Loucy (cell line): ENCODE measurements around the gene RSRC2.
"Not testable (repeated sequence)": the region's sequence is repeated elsewhere in the genome, so short reads cannot be mapped to it uniquely, and the experiment has no call there.

Source experiments
- H2AFZ ChIP-seq: fragments of 200-600 bp; sonication (generic); 2 replicates; pipeline ENCODE4 v1.6.0; 2016; ENCODE audit warnings: antibody characterized with exemption, mild to moderate bottlenecking, low read length, moderate library complexity
- H3F3A ChIP-seq: fragments of 200-600 bp; 2 replicates; pipeline ENCODE4 v1.6.0; 2016; ENCODE audit warnings: antibody characterized with exemption, low read depth, mild to moderate bottlenecking
- H3K27me3 ChIP-seq: fragments of 200-600 bp; sonication (generic); 2 replicates; pipeline ENCODE4 v1.6.1; 2014; ENCODE audit warnings: low read length, mild to moderate bottlenecking; ENCODE audit not compliant: insufficient read depth, poor library complexity, severe bottlenecking
- H3K36me3 ChIP-seq: fragments of 200-600 bp; sonication (generic); 2 replicates; pipeline ENCODE4 v1.6.1; 2016; ENCODE audit warnings: low read length; ENCODE audit not compliant: insufficient read depth
- H3K4me1 ChIP-seq: fragments of 200-600 bp; sonication (generic); 2 replicates; pipeline ENCODE4 v1.5.1; 2014; ENCODE audit warnings: low read length, mild to moderate bottlenecking; ENCODE audit not compliant: insufficient read depth, poor library complexity, severe bottlenecking
- H3K4me2 ChIP-seq: fragments of 200-600 bp; sonication (generic); 2 replicates; pipeline ENCODE4 v1.6.0; 2014; ENCODE audit warnings: antibody characterized with exemption, low read length, low read depth, mild to moderate bottlenecking; ENCODE audit not compliant: poor library complexity, severe bottlenecking
- H3K4me3 ChIP-seq: fragments of 200-600 bp; sonication (generic); 2 replicates; pipeline ENCODE4 v1.5.1; 2014; ENCODE audit warnings: low read length, mild to moderate bottlenecking, mixed read lengths; ENCODE audit not compliant: poor library complexity, severe bottlenecking
- H3K79me2 ChIP-seq: fragments of 200-600 bp; sonication (generic); 2 replicates; pipeline ENCODE4 v1.6.1; 2014; ENCODE audit warnings: low read length; ENCODE audit not compliant: insufficient read depth
- H3K9ac ChIP-seq: fragments of 200-600 bp; sonication (generic); 2 replicates; pipeline ENCODE4 v1.6.0; 2014; ENCODE audit warnings: mild to moderate bottlenecking, low read depth, low read length, moderate library complexity; ENCODE audit not compliant: poor library complexity, severe bottlenecking
- H3K9me2 ChIP-seq: fragments of 200-600 bp; sonication (generic); replicated peaks from 2 replicates; pipeline ENCODE4 v1.6.1; 2016; ENCODE audit warnings: low read depth, low read length, mixed read lengths
- H3K9me3 ChIP-seq: fragments of 200-600 bp; sonication (generic); 2 replicates; pipeline ENCODE4 v1.6.1; 2014; ENCODE audit warnings: mild to moderate bottlenecking, antibody characterized with exemption, low read length, low read depth; ENCODE audit not compliant: insufficient read depth
- H4K20me1 ChIP-seq: fragments of 200-600 bp; sonication (generic); 2 replicates; pipeline ENCODE4 v1.6.0; 2014; ENCODE audit warnings: antibody characterized with exemption, low read length, mild to moderate bottlenecking; ENCODE audit not compliant: insufficient read depth, poor library complexity, severe bottlenecking
- CTCF ChIP-seq: fragments of 200-600 bp; sonication (generic); conservative IDR thresholded peaks from 2 replicates; pipeline ENCODE4 v1.5.1; 2014; ENCODE audit warnings: mild to moderate bottlenecking, antibody characterized with exemption, low read length
- EZH2phosphoT487 ChIP-seq: fragments of 200-600 bp; IDR thresholded peaks from 2 replicates; pipeline ENCODE4 v1.6.1; 2018; ENCODE audit warnings: antibody characterized with exemption, mild to moderate bottlenecking, moderate library complexity, borderline replicate concordance

RSRC2 gene

GRCh38 chr12:122516544-122517361 lies 10.0 kb downstream of the RSRC2 start:
- peaks cover 94% of the 10 kb centered on the region for H3K79me2 ChIP-seq
- H3K9me2 ChIP-seq, result no peaks in the 10 kb centered on the region
- H3K9ac ChIP-seq, result no peak overlapping the region
- no peaks in the 10 kb centered on the region for H3F3A ChIP-seq
- H3K4me2 ChIP-seq, result no peak overlapping the region
- H4K20me1 ChIP-seq, result peaks cover 82% of the 10 kb centered on the region
- H3K9me3 ChIP-seq, result no peaks in the 10 kb centered on the region
- peaks cover 27% of the 10 kb centered on the region for H3K4me1 ChIP-seq
- TF ChIP-seq EZH2phosphoT487, result no peak
- TF ChIP-seq CTCF, result no peak
- peaks cover 98% of the 10 kb centered on the region for H3K36me3 ChIP-seq
- H2AFZ ChIP-seq, result no peak overlapping the region
- H3K4me3 ChIP-seq, result no peak overlapping the region
- no peaks in the 10 kb centered on the region for H3K27me3 ChIP-seq

GRCh38 chr12:122515275-122515674 lies 11.5 kb downstream of the RSRC2 start:
- H3K4me1 ChIP-seq, result peaks cover 13% of the 10 kb centered on the region

GRCh38 chr12:122513660-122514059 lies 13.1 kb downstream of the RSRC2 start:
- Histone ChIP-seq H3K4me3 (no peak overlapping the region), H3K4me1 (peaks cover 2% of the 10 kb centered on the region), H4K20me1 (peaks cover 68% of the 10 kb centered on the region), H3K9me2 (no peaks in the 10 kb centered on the region), H3K27me3 (no peaks in the 10 kb centered on the region), H3K36me3 (peaks cover 98% of the 10 kb centered on the region), H2AFZ (no peak overlapping the region), H3K79me2 (peaks cover 90% of the 10 kb centered on the region), H3K9ac (no peak overlapping the region), H3F3A (no peaks in the 10 kb centered on the region), H3K4me2 (no peak overlapping the region), H3K9me3 (no peaks in the 10 kb centered on the region)
- no peak for TF ChIP-seq CTCF
- no peak for TF ChIP-seq EZH2phosphoT487

More at GRCh38 chr12:122515275-122515674, 11.5 kb downstream of the RSRC2 start:
- Histone ChIP-seq H3K36me3 (peaks cover 98% of the 10 kb centered on the region), H3K27me3 (no peaks in the 10 kb centered on the region), H3K4me3 (no peak overlapping the region), H3K4me2 (peak overlapping the region; percentile 10), H3K9ac (no peak overlapping the region), H4K20me1 (peaks cover 79% of the 10 kb centered on the region), H3K9me2 (no peaks in the 10 kb centered on the region), H2AFZ (no peak overlapping the region), H3K79me2 (peaks cover 94% of the 10 kb centered on the region), H3K9me3 (no peaks in the 10 kb centered on the region), H3F3A (no peaks in the 10 kb centered on the region)
- no peak for TF ChIP-seq EZH2phosphoT487
- TF ChIP-seq CTCF, result no peak

GRCh38 chr12:122513028-122513427 lies 13.7 kb downstream of the RSRC2 start:
- H3K4me1 ChIP-seq, H3K9me2 ChIP-seq, H2AFZ ChIP-seq, H3F3A ChIP-seq, H3K9ac ChIP-seq, H3K9me3 ChIP-seq, H3K4me3 ChIP-seq, H3K27me3 ChIP-seq, H3K4me2 ChIP-seq: not testable (repeated sequence)
- Histone ChIP-seq H3K79me2 (peaks cover 90% of the 10 kb centered on the region), H4K20me1 (peaks cover 70% of the 10 kb centered on the region), H3K36me3 (peaks cover 98% of the 10 kb centered on the region)
